ENCODE results near the gene SLFN14.
"Not testable (repeated sequence)": the region's sequence is repeated elsewhere in the genome, so short reads cannot be mapped to it uniquely, and the experiment has no call there.

SLFN14 gene

GRCh38 chr17:35519906-35520442 lies 40.6 kb downstream of the SLFN14 start:
- no peak for DNase-seq

DNA sequence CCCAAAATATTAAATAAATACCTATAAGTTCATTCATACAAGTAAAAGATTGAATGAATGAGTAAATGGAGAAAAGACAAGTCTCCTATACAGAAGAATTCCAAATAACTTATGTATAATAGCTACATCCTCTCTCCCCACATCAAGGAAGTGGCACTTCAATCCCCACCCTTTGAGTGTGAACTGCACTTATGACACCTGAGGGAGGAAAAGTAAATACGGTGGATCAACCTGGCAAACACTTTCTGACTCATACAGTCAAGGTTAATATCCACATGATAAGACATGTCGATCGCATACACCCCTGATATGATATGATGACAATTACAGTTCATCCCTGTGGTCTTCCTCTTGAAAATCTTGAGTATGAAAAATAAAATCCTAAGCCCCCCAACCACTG lies 41.2 kb downstream of the SLFN14 start:
- no peak for DNase-seq

GRCh38 chr17:35518431-35518830 lies 42.2 kb downstream of the SLFN14 start:
- not testable (repeated sequence) for DNase-seq

DNA sequence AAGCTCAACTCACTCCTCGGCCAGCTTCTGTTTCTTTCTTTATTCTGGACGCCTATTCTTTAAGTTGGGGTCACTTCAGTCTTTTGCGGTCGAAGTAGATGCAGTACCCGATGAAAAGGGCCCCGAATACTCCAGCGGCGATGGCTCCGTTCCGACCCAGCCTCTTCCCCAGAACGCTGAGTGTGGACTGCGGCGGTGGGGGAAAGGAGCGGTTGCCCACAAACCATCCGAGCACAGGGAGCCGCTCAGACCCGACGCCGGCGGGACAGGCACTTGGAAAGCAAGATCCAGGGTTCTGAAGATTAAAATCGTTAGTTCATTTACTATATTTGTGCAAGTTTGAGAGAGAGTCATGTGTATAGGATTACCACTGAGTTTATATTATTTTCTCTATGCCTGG lies 45.6 kb downstream of the SLFN14 start:
- no peak for DNase-seq

- DNase-seq: no peak
Observed at GRCh38 chr17:35514564-35514963, 46.1 kb downstream of the SLFN14 start.

Measured in NCI-H187 treated with DMSO at 0.1 percent for 48 hours (cell line).